AG09319 (cell line): ENCODE results near the gene AFAP1.
A peak's percentile ranks its signal among the peaks of the same experiment; 100 is the strongest.

Experiments used
- DNase-seq: peaks from one replicate; pipeline ENCODE4 v3.0.0-alpha.2; 2010; ENCODE audit warnings: low read depth; ENCODE audit errors: extremely low read depth
- CTCF ChIP-seq: IDR thresholded peaks from 2 replicates; pipeline ENCODE4 v1.5.1; 2011; ENCODE audit warnings: low read depth, mild to moderate bottlenecking, inconsistent platforms, low read length, moderate library complexity

AFAP1 gene

GRCh38 chr4:7876201-7876875 is 63.3 kb downstream of the AFAP1 start:
- TF ChIP-seq CTCF, result peak; percentile 45
- DNase-seq, result no peak

- no peak for DNase-seq
These were observed 64.8 kb downstream of the AFAP1 start for GRCh38 chr4:7874838-7875237.

GRCh38 chr4:7873881-7874280 is 65.8 kb downstream of the AFAP1 start:
- no peak for DNase-seq
- TF ChIP-seq CTCF, result no peak

More at GRCh38 chr4:7874838-7875237, 64.8 kb downstream of the AFAP1 start:
- no peak for TF ChIP-seq CTCF

GRCh38 chr4:7872264-7872771 is 67.3 kb downstream of the AFAP1 start:
- no peak for TF ChIP-seq CTCF
- DNase-seq, result peak; percentile 95

- no peak for TF ChIP-seq CTCF
- no peak for DNase-seq
These were observed 68.3 kb downstream of the AFAP1 start for GRCh38 chr4:7871356-7871755.

- no peak for TF ChIP-seq CTCF
- DNase-seq, result no peak
These were observed 70.7 kb downstream of the AFAP1 start for GRCh38 chr4:7868892-7869471.

GRCh38 chr4:7868436-7868775 is 71.3 kb downstream of the AFAP1 start:
- no peak for DNase-seq
- TF ChIP-seq CTCF, result no peak
